Measurements from ENCODE around the gene FUOM.

DNA sequence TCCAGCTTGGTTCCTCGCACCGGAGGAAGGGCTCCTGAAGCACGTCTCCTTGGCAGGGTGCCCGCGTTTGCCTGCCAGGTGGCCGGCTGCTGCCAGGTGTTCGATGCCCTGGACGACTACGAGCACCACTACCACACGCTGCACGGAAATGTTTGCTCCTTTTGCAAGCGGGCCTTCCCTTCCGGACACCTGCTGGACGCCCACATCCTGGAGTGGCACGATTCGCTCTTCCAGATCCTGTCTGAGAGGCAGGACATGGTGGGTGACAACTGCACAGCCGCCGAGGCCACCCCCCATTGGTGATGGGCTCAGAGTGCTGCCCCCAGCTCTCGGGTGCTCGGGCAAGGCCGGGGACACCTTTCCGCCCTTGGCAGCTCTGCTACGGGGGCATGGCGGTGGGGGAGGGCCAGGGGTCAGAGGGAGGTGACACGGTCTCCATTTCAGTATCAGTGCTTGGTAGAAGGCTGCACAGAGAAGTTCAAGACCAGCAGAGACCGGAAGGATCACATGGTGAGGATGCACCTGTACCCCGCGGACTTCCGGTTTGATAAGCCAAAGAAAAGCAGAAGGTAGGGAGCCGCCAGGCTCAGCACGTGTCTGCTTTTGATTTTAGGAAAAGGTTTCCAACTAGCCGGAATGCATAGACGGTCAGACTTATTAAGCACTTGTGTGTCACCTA, 48.0 kb downstream of the FUOM start:
- TF ChIP-seq, protein P1, sequence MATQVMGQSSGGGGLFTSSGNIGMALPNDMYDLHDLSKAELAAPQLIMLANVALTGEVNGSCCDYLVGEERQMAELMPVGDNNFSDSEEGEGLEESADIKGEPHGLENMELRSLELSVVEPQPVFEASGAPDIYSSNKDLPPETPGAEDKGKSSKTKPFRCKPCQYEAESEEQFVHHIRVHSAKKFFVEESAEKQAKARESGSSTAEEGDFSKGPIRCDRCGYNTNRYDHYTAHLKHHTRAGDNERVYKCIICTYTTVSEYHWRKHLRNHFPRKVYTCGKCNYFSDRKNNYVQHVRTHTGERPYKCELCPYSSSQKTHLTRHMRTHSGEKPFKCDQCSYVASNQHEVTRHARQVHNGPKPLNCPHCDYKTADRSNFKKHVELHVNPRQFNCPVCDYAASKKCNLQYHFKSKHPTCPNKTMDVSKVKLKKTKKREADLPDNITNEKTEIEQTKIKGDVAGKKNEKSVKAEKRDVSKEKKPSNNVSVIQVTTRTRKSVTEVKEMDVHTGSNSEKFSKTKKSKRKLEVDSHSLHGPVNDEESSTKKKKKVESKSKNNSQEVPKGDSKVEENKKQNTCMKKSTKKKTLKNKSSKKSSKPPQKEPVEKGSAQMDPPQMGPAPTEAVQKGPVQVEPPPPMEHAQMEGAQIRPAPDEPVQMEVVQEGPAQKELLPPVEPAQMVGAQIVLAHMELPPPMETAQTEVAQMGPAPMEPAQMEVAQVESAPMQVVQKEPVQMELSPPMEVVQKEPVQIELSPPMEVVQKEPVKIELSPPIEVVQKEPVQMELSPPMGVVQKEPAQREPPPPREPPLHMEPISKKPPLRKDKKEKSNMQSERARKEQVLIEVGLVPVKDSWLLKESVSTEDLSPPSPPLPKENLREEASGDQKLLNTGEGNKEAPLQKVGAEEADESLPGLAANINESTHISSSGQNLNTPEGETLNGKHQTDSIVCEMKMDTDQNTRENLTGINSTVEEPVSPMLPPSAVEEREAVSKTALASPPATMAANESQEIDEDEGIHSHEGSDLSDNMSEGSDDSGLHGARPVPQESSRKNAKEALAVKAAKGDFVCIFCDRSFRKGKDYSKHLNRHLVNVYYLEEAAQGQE (IDR thresholded peaks at IDR 0.05; ENCODE audit: unreplicated experiment) = no peak
- no peak for TF ChIP-seq CTCF (conservative IDR thresholded peaks at IDR 0.05; ENCODE audit: low read depth in 2 of 2)
- no peak for TF ChIP-seq EZH2 (IDR thresholded peaks at IDR 0.05; ENCODE audit: low read depth, unreplicated experiment)
- no peak for TF ChIP-seq POLR2AphosphoS5 (IDR thresholded peaks at IDR 0.05; ENCODE audit: low read depth)

Data from GM23338 (cell line).